Adipose tissue (tissue), 3 donors: ENCODE data around the gene RTP3. TPM values are rescaled to one million over a fixed set of nuclear protein-coding genes. Genes with fewer than 3 reads are reported as not detected.
"Not testable (repeated sequence)": the region's sequence is repeated elsewhere in the genome, so short reads cannot be mapped to it uniquely, and the experiment has no call there.

Source experiments
- H3K27ac ChIP-seq: one replicate; pipeline ENCODE4 v1.5.1; 2013; ENCODE audit warnings: low read depth, low read length
- WGBS, 3 donors: extraction: QIAGEN DNeasy Blood & Tissue Kit; methylation state at CpG; one replicate each; pipeline ENCODE4 v1.1.7; 2013; 5-methylcytosine and 5-hydroxymethylcytosine counted together
- polyA plus RNA-seq, 3 donors: library from polyadenylated mRNA; stranded (reverse); fragments of 200-250 nt; gene quantifications; one replicate each; pipeline ENCODE4 v1.2.3, GENCODE V29; 2013
- donor health status: healthy with polysubstance abuse.
- donor health status: Bipolar disorder and iron deficiency.
- donor health status: healthy.

RTP3 gene
- polyA plus RNA-seq, 3 donors: not detected

GRCh38 chr3:46506526-46506925, 8.8 kb downstream of the RTP3 start:
- H3K27ac ChIP-seq: no peak overlapping the region
- 75 to 84% (median 79%) methylated on average over 3 of the region's 3 CpGs for WGBS, 3 donors

GRCh38 chr3:46508850-46509591, 11.2 kb downstream of the RTP3 start:
- H3K27ac ChIP-seq: no peak overlapping the region
- 90 to 92% (median 91%) methylated on average over 4 of the region's 4 CpGs for WGBS, 3 donors

GRCh38 chr3:46509661-46510187, 11.9 kb downstream of the RTP3 start:
- H3K27ac ChIP-seq: no peak overlapping the region
- WGBS, 3 donors: 77 to 81% (median 80%) methylated on average over 4 of the region's 4 CpGs

- 74 to 83% (median 75%) methylated on average over 2 of the region's 2 CpGs for WGBS, 3 donors
- H3K27ac ChIP-seq: no peak overlapping the region
Measured at GRCh38 chr3:46512191-46512749, 14.5 kb downstream of the RTP3 start.

GRCh38 chr3:46516521-46516920, 18.7 kb downstream of the RTP3 start:
- H3K27ac ChIP-seq: no peak overlapping the region
- 86 to 95% (median 88%) methylated on average over 4 of the region's 4 CpGs for WGBS, 3 donors

GRCh38 chr3:46517016-46517783, 19.4 kb downstream of the RTP3 start:
- 77 to 89% (median 88%) methylated on average over 7 of the region's 7 CpGs for WGBS, 3 donors
- H3K27ac ChIP-seq: no peak overlapping the region

- H3K27ac ChIP-seq: no peak overlapping the region
- WGBS, 3 donors: 94 to 100% (median 97%) methylated on average over 2 of the region's 2 CpGs
Measured at GRCh38 chr3:46517784-46518181, 20.0 kb downstream of the RTP3 start.

- 99% methylated on average over 2 of the region's 2 CpGs for WGBS, 3 donors
- no peak overlapping the region for H3K27ac ChIP-seq
Measured at GRCh38 chr3:46519952-46520351, 22.2 kb downstream of the RTP3 start.

GRCh38 chr3:46520531-46520930, 22.8 kb downstream of the RTP3 start:
- WGBS, 3 donors: 87 to 94% (median 88%) methylated on average over 3 of the region's 3 CpGs
- H3K27ac ChIP-seq: no peak overlapping the region

GRCh38 chr3:46521096-46521495, 23.3 kb downstream of the RTP3 start:
- WGBS, 3 donors: 78 to 82% (median 79%) methylated on average over 9 of the region's 9 CpGs
- H3K27ac ChIP-seq: no peak overlapping the region

GRCh38 chr3:46522201-46522600, 24.4 kb downstream of the RTP3 start:
- WGBS, 3 donors: 80 to 93% (median 80%) methylated on average over 4 of the region's 4 CpGs

GRCh38 chr3:46523556-46523955, 25.8 kb downstream of the RTP3 start:
- no peak overlapping the region for H3K27ac ChIP-seq
- 93 to 98% (median 97%) methylated on average over 2 of the region's 2 CpGs for WGBS, 3 donors

More at GRCh38 chr3:46522201-46522600, 24.4 kb downstream of the RTP3 start:
- not testable (repeated sequence) for H3K27ac ChIP-seq

- WGBS, 3 donors: 71 to 84% (median 79%) methylated on average over 3 of the region's 3 CpGs
- H3K27ac ChIP-seq: no peak overlapping the region
Measured at GRCh38 chr3:46524008-46524407, 26.2 kb downstream of the RTP3 start.

- no peak overlapping the region for H3K27ac ChIP-seq
- 94 to 99% (median 95%) methylated on average over 3 of the region's 3 CpGs for WGBS, 3 donors
Measured at GRCh38 chr3:46524832-46525231, 27.1 kb downstream of the RTP3 start.

- WGBS, 3 donors: 88 to 95% (median 92%) methylated on average over 5 of the region's 5 CpGs
- H3K27ac ChIP-seq: no peak overlapping the region
Measured at GRCh38 chr3:46527239-46527638, 29.5 kb downstream of the RTP3 start.

GRCh38 chr3:46533091-46533490, 35.3 kb downstream of the RTP3 start:
- WGBS, 3 donors: 82 to 90% (median 90%) methylated on average over 3 of the region's 3 CpGs

GRCh38 chr3:46535746-46536145, 38.0 kb downstream of the RTP3 start:
- no peak overlapping the region for H3K27ac ChIP-seq
- WGBS, 3 donors: 92 to 96% (median 94%) methylated on average over 5 of the region's 5 CpGs

More at GRCh38 chr3:46533091-46533490, 35.3 kb downstream of the RTP3 start:
- no peak overlapping the region for H3K27ac ChIP-seq

- no peak overlapping the region for H3K27ac ChIP-seq
Measured at GRCh38 chr3:46536758-46537157, 39.0 kb downstream of the RTP3 start.

GRCh38 chr3:46537316-46537715, 39.5 kb downstream of the RTP3 start:
- 93 to 98% (median 96%) methylated on average over 1 of the region's 1 CpG for WGBS, 3 donors
- no peak overlapping the region for H3K27ac ChIP-seq
